Astrocyte (in vitro differentiated cells and primary cell): Measurements from ENCODE around the gene HBS1L. TPM values are rescaled to one million over a fixed set of nuclear protein-coding genes. Genes with fewer than 3 reads are reported as not detected.

Experiments
- DNase-seq: peaks from one replicate; pipeline ENCODE4 v3.0.0-alpha.2; 2010; ENCODE audit warnings: low read depth
- FAIRE-seq: peaks from 2 replicates; lab custom pipeline; 2011; peaks lifted over from hg19 to GRCh38; lab: Jason Lieb, UNC
- H2AFZ ChIP-seq: 2 replicates; pipeline ENCODE4 v1.6.0; 2012; ENCODE audit warnings: low read depth, low read length, inconsistent platforms
- H3K27ac ChIP-seq: 2 replicates; pipeline ENCODE4 v1.5.1; 2011; ENCODE audit warnings: low read depth, low read length, inconsistent platforms
- H3K27me3 ChIP-seq: 2 replicates; pipeline ENCODE4 v1.6.0; 2011; ENCODE audit warnings: low read length, inconsistent platforms; ENCODE audit not compliant: insufficient read depth
- H3K36me3 ChIP-seq: 2 replicates; pipeline ENCODE4 v1.5.1; 2011; ENCODE audit warnings: low read length, inconsistent platforms; ENCODE audit not compliant: insufficient read depth
- H3K4me1 ChIP-seq: 2 replicates; pipeline ENCODE4 v1.5.1; 2011; ENCODE audit warnings: low read length, inconsistent platforms; ENCODE audit not compliant: insufficient read depth
- H3K4me2 ChIP-seq: 2 replicates; pipeline ENCODE4 v1.6.0; 2012; ENCODE audit warnings: low read length, inconsistent platforms
- H3K4me3 ChIP-seq: 2 replicates; pipeline ENCODE4 v1.5.1; 2011; ENCODE audit warnings: low read depth, mild to moderate bottlenecking, low read length, inconsistent platforms; ENCODE audit not compliant: insufficient read depth
- H3K79me2 ChIP-seq: 2 replicates; pipeline ENCODE4 v1.6.0; 2012; ENCODE audit warnings: mild to moderate bottlenecking, low read length, inconsistent platforms; ENCODE audit not compliant: insufficient read depth
- H3K9ac ChIP-seq: 2 replicates; pipeline ENCODE4 v1.6.0; 2012; ENCODE audit warnings: mild to moderate bottlenecking, low read length, inconsistent platforms
- H3K9me3 ChIP-seq: 2 replicates; pipeline ENCODE4 v1.5.1; 2012; ENCODE audit warnings: low read depth, mild to moderate bottlenecking, low read length, inconsistent platforms; ENCODE audit not compliant: insufficient read depth
- H4K20me1 ChIP-seq: 2 replicates; pipeline ENCODE4 v1.6.0; 2012; ENCODE audit warnings: low read length, inconsistent platforms; ENCODE audit not compliant: insufficient read depth
- H3K27ac Mint-ChIP-seq: one replicate; pipeline ENCODE4 v1.8.0; 2021; ENCODE audit warnings: mild to moderate bottlenecking, mixed read lengths; ENCODE audit not compliant: unreplicated experiment
- H3K27me3 Mint-ChIP-seq: one replicate; pipeline ENCODE4 v1.8.0; 2021; ENCODE audit warnings: low read depth, mixed read lengths; ENCODE audit not compliant: unreplicated experiment
- H3K36me3 Mint-ChIP-seq: one replicate; pipeline ENCODE4 v1.8.0; 2021; ENCODE audit warnings: low read depth, mixed read lengths; ENCODE audit not compliant: unreplicated experiment
- H3K4me1 Mint-ChIP-seq: one replicate; pipeline ENCODE4 v1.8.0; 2021; ENCODE audit warnings: low read depth, mixed read lengths; ENCODE audit not compliant: unreplicated experiment
- H3K4me3 Mint-ChIP-seq: one replicate; pipeline ENCODE4 v1.8.0; 2021; ENCODE audit warnings: mild to moderate bottlenecking, moderate library complexity, mixed read lengths; ENCODE audit not compliant: unreplicated experiment
- H3K9me3 Mint-ChIP-seq: one replicate; pipeline ENCODE4 v1.8.0; 2021; ENCODE audit warnings: mild to moderate bottlenecking, mixed read lengths; ENCODE audit not compliant: unreplicated experiment
- EZH2 ChIP-seq: IDR thresholded peaks from 2 replicates; pipeline ENCODE4 v1.6.1; 2012; ENCODE audit warnings: mild to moderate bottlenecking, low read length, inconsistent platforms; ENCODE audit not compliant: insufficient read depth
- total RNA-seq: library from RNA; stranded (reverse); gene quantifications from 2 replicates; pipeline ENCODE4 v1.2.1, GENCODE V29; 2021
- TF ChIP-seq, protein P1 (sequence below): IDR thresholded peaks from 2 replicates; pipeline ENCODE4 v1.5.1; 2011; ENCODE audit warnings: low read depth, mild to moderate bottlenecking, inconsistent platforms, low read length, moderate library complexity; ENCODE audit not compliant: insufficient read depth

Gene HBS1L
- total RNA-seq, 1 donor from 2014 or later: 87.8 TPM

DNA sequence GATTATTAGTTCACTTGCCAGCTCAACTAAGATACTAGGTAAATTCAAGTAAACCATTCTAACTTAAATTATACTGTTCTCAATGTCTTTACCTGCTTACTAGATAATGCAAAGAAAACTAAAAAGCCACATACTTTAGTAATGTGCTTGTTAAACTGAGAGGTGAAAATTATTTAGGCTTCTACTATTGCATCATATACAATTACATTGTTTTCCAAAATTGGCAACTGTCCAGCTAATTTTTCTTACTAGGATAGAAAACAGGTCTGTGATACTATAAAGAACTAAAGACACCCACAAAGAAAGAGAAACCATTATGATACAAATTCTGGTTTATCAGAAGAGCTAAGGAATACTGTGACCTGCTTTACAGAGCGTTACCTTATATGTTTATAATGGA lies 59.1 kb downstream of the HBS1L start:
- no peak overlapping the region for H3K27ac Mint-ChIP-seq
- Histone ChIP-seq H4K20me1 (no peaks in the 10 kb centered on the region), H3K27me3 (no peaks in the 10 kb centered on the region), H3K4me3 (no peak overlapping the region), H3K36me3 (peaks cover 17% of the 10 kb centered on the region), H3K79me2 (no peaks in the 10 kb centered on the region), H2AFZ (no peak overlapping the region), H3K27ac (no peak overlapping the region), H3K4me2 (no peak overlapping the region), H3K9ac (no peak overlapping the region), H3K9me3 (no peaks in the 10 kb centered on the region), H3K4me1 (no peaks in the 10 kb centered on the region)
- H3K36me3 Mint-ChIP-seq: peaks cover 2% of the 10 kb centered on the region
- no peaks in the 10 kb centered on the region for H3K9me3 Mint-ChIP-seq
- DNase-seq (no peak), FAIRE-seq (no peak)
- no peak for TF ChIP-seq EZH2
- TF ChIP-seq, protein P1, sequence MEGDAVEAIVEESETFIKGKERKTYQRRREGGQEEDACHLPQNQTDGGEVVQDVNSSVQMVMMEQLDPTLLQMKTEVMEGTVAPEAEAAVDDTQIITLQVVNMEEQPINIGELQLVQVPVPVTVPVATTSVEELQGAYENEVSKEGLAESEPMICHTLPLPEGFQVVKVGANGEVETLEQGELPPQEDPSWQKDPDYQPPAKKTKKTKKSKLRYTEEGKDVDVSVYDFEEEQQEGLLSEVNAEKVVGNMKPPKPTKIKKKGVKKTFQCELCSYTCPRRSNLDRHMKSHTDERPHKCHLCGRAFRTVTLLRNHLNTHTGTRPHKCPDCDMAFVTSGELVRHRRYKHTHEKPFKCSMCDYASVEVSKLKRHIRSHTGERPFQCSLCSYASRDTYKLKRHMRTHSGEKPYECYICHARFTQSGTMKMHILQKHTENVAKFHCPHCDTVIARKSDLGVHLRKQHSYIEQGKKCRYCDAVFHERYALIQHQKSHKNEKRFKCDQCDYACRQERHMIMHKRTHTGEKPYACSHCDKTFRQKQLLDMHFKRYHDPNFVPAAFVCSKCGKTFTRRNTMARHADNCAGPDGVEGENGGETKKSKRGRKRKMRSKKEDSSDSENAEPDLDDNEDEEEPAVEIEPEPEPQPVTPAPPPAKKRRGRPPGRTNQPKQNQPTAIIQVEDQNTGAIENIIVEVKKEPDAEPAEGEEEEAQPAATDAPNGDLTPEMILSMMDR: no peak
- no peaks in the 10 kb centered on the region for H3K27me3 Mint-ChIP-seq
- no peaks in the 10 kb centered on the region for H3K4me1 Mint-ChIP-seq
- H3K4me3 Mint-ChIP-seq: no peak overlapping the region

DNA sequence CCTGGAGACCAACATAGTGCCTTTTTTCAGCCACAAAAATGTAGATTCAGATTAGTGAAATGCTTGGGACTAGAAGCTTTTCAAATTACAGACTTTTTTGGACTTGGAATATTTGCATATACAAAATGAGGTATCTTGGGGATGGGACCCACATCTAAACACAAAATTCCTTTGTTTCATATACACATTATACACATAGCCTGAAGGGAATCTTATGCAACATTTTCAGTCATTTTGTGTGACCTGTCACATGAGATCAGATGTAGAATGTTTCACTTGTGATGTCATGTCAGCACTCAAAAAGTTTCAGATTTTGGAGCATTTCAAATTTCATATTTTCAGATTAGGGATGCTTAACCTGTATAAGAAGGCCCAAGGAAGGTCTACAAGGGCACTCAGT lies 60.2 kb downstream of the HBS1L start:
- Histone ChIP-seq H3K27me3 (no peaks in the 10 kb centered on the region), H3K27ac (no peak overlapping the region), H2AFZ (no peak overlapping the region), H3K9ac (no peak overlapping the region), H4K20me1 (no peaks in the 10 kb centered on the region), H3K4me3 (no peak overlapping the region), H3K79me2 (no peaks in the 10 kb centered on the region), H3K4me2 (no peak overlapping the region), H3K4me1 (no peaks in the 10 kb centered on the region), H3K36me3 (peaks cover 17% of the 10 kb centered on the region), H3K9me3 (no peaks in the 10 kb centered on the region)
- Mint-ChIP-seq H3K9me3 (no peaks in the 10 kb centered on the region), H3K27ac (no peak overlapping the region), H3K4me3 (no peak overlapping the region), H3K27me3 (no peaks in the 10 kb centered on the region), H3K4me1 (no peaks in the 10 kb centered on the region), H3K36me3 (peaks cover 2% of the 10 kb centered on the region)
- FAIRE-seq (no peak), DNase-seq (no peak)
- TF ChIP-seq EZH2: no peak
- TF ChIP-seq, protein P1: no peak

DNA sequence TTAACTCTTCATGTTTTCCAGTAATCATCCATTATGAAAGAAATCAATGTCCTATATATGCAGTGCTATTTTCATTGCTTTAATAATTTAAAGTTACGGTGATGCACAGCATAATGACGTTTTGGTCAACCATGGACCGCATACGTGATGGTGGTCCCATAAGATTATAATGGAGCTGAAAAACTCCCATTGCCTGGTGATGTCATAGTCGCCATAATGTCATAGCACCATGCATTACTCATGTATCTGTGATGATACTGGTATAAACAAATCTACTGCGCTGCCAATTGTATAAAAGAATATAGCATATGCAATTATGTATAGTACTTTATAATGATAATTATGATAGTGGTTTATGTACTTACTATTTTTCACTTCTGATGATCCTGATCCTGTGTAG lies 62.5 kb downstream of the HBS1L start:
- Histone ChIP-seq H3K9me3 (no peaks in the 10 kb centered on the region), H3K27ac (no peak overlapping the region), H3K4me1 (no peaks in the 10 kb centered on the region), H4K20me1 (no peaks in the 10 kb centered on the region), H3K4me3 (no peak overlapping the region), H3K79me2 (no peaks in the 10 kb centered on the region), H2AFZ (no peak overlapping the region), H3K4me2 (no peak overlapping the region), H3K36me3 (peaks cover 20% of the 10 kb centered on the region), H3K9ac (no peak overlapping the region), H3K27me3 (no peaks in the 10 kb centered on the region)
- Mint-ChIP-seq H3K27ac (no peak overlapping the region), H3K4me3 (no peak overlapping the region), H3K36me3 (peaks cover 2% of the 10 kb centered on the region), H3K9me3 (no peaks in the 10 kb centered on the region), H3K4me1 (no peaks in the 10 kb centered on the region), H3K27me3 (no peaks in the 10 kb centered on the region)
- TF ChIP-seq, protein P1: no peak
- TF ChIP-seq EZH2: no peak
- no peak for FAIRE-seq
- no peak for DNase-seq
